ENCODE measurements around the gene TAF7L. TPM values are rescaled to one million over a fixed set of nuclear protein-coding genes. Genes with fewer than 3 reads are reported as not detected.

Gene TAF7L
- polyA plus RNA-seq, 1 donor (not counting 4 experiments of a cell fraction or from before 2014, with no cell fraction given): 0.13 TPM

DNA sequence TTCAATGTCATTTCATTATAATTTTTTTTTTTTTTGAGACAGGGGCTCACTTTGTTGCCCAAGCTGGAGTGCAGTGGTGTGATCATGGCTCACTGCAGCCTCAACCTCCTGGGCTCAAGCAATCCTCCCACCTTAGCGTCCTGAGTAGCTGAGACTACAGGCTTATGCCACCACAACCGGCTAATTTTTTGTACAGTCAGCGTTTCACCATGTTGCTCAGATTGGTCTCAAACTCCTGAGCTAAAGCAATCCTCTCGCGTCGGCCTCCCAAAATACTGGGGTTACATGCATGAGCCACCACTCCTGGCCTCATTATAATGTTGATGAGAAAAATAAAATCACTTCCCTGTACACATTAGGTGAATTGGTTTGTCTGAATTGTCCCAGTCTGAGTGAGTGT lies 16.9 kb downstream of the TAF7L start:
- Histone ChIP-seq H3K27me3 (ENCODE audit: control insufficient read depth, extremely low read depth, insufficient read depth, low read length) (no peaks in the 10 kb centered on the region), H2AFZ (ENCODE audit: control insufficient read depth, low read length) (no peak overlapping the region), H4K20me1 (ENCODE audit: control insufficient read depth, extremely low read depth, insufficient read depth, low read length) (no peaks in the 10 kb centered on the region), H3K9me1 (ENCODE audit: control insufficient read depth, extremely low read depth, insufficient read depth, low read length) (no peaks in the 10 kb centered on the region), H3K27ac (ENCODE audit: control insufficient read depth, insufficient read depth, low read length) (no peak overlapping the region), H3K9me3 (ENCODE audit: control insufficient read depth, low read depth, low read length) (no peaks in the 10 kb centered on the region), H3K79me2 (ENCODE audit: control insufficient read depth, insufficient read depth, low read length) (no peaks in the 10 kb centered on the region), H3K4me3 (ENCODE audit: control insufficient read depth in 2 of 3, extremely low read depth in 1 of 3, insufficient read depth in 2 of 3, low read depth in 1 of 3, low read length in 3 of 3) (no peak overlapping the region), H3K36me3 (ENCODE audit: control insufficient read depth in 2 of 2, extremely low read depth in 1 of 2, insufficient read depth in 2 of 2, low read length in 2 of 2) (no peaks in the 10 kb centered on the region), H3K9ac (ENCODE audit: control insufficient read depth, extremely low read depth, insufficient read depth, low read length) (no peak overlapping the region), H3K4me1 (ENCODE audit: control insufficient read depth, extremely low read depth, insufficient read depth, low read length) (no peaks in the 10 kb centered on the region), H3K4me2 (ENCODE audit: control insufficient read depth, extremely low read depth, insufficient read depth, low read depth, low read length) (no peak overlapping the region)
- TF ChIP-seq, protein P1, sequence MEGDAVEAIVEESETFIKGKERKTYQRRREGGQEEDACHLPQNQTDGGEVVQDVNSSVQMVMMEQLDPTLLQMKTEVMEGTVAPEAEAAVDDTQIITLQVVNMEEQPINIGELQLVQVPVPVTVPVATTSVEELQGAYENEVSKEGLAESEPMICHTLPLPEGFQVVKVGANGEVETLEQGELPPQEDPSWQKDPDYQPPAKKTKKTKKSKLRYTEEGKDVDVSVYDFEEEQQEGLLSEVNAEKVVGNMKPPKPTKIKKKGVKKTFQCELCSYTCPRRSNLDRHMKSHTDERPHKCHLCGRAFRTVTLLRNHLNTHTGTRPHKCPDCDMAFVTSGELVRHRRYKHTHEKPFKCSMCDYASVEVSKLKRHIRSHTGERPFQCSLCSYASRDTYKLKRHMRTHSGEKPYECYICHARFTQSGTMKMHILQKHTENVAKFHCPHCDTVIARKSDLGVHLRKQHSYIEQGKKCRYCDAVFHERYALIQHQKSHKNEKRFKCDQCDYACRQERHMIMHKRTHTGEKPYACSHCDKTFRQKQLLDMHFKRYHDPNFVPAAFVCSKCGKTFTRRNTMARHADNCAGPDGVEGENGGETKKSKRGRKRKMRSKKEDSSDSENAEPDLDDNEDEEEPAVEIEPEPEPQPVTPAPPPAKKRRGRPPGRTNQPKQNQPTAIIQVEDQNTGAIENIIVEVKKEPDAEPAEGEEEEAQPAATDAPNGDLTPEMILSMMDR (optimal IDR thresholded peaks at IDR 0.05 in 1 of 3, IDR thresholded peaks at IDR 0.05 in 1 of 3, conservative IDR thresholded peaks at IDR 0.05 in 1 of 3; ENCODE audit: extremely low read depth in 1 of 3, insufficient read depth in 2 of 3, low read length in 3 of 3): no peak
- TF ChIP-seq EZH2 (IDR thresholded peaks at IDR 0.05; ENCODE audit: low read length): no peak
- FAIRE-seq: no peak
- dilution Hi-C loops (cut with MboI; ENCODE audit: extremely low pct_ligation_motif_present, low sequenced_read_pairs): no loop called here
- no peak for DNase-seq (ENCODE audit: low read depth, low spot score)

DNA sequence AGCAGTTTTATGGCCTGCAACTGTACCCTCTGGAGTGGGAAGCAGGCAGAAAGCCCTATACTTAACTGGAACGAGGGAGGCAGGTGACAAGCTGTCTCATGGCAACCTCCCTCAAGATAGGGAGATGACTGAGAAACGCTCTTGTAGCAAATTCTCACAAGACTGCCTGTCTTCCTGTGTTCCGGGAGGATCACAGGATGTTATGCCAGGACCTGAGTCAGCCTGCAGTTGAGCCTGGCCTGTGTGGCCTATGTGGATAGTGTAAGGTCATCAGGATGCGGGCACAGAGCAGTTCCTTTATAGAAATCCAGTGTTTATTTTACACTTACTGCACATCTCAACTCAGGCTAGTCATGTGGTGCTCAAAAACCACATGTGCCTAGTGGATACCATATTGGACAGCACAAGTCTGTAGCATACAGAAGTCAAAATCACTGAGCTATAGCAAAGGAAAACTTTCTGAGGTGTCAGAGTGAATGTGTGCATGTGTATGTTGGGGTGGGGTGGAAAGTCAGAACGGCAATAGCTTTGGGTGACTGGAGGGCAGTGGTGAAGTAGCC lies 25.2 kb downstream of the TAF7L start:
- FAIRE-seq (no peak), DNase-seq (ENCODE audit: low read depth, low spot score) (no peak)
- no peaks in the 10 kb centered on the region for H3K9me1 ChIP-seq (ENCODE audit: control insufficient read depth, extremely low read depth, insufficient read depth, low read length)
- H3K4me2 ChIP-seq (ENCODE audit: control insufficient read depth, extremely low read depth, insufficient read depth, low read depth, low read length): no peak overlapping the region
- no peak overlapping the region for H3K27ac ChIP-seq (ENCODE audit: control insufficient read depth, insufficient read depth, low read length)
- H3K4me3 ChIP-seq (ENCODE audit: control insufficient read depth in 2 of 3, extremely low read depth in 1 of 3, insufficient read depth in 2 of 3, low read depth in 1 of 3, low read length in 3 of 3): no peak overlapping the region
- TF ChIP-seq, protein P1 (optimal IDR thresholded peaks at IDR 0.05 in 1 of 3, IDR thresholded peaks at IDR 0.05 in 1 of 3, conservative IDR thresholded peaks at IDR 0.05 in 1 of 3; ENCODE audit: extremely low read depth in 1 of 3, insufficient read depth in 2 of 3, low read length in 3 of 3): no peak
- TF ChIP-seq EZH2 (IDR thresholded peaks at IDR 0.05; ENCODE audit: low read length): no peak
- H3K9me3 ChIP-seq (ENCODE audit: control insufficient read depth, low read depth, low read length): no peaks in the 10 kb centered on the region
- no peaks in the 10 kb centered on the region for H3K79me2 ChIP-seq (ENCODE audit: control insufficient read depth, insufficient read depth, low read length)
- dilution Hi-C loops (cut with MboI; ENCODE audit: extremely low pct_ligation_motif_present, low sequenced_read_pairs): no loop called here
- no peaks in the 10 kb centered on the region for H3K36me3 ChIP-seq (ENCODE audit: control insufficient read depth in 2 of 2, extremely low read depth in 1 of 2, insufficient read depth in 2 of 2, low read length in 2 of 2)
- H2AFZ ChIP-seq (ENCODE audit: control insufficient read depth, low read length): no peak overlapping the region
- no peaks in the 10 kb centered on the region for H4K20me1 ChIP-seq (ENCODE audit: control insufficient read depth, extremely low read depth, insufficient read depth, low read length)
- H3K4me1 ChIP-seq (ENCODE audit: control insufficient read depth, extremely low read depth, insufficient read depth, low read length): no peaks in the 10 kb centered on the region
- H3K9ac ChIP-seq (ENCODE audit: control insufficient read depth, extremely low read depth, insufficient read depth, low read length): no peak overlapping the region
- H3K27me3 ChIP-seq (ENCODE audit: control insufficient read depth, extremely low read depth, insufficient read depth, low read length): peaks cover 6% of the 10 kb centered on the region
